HepG2 (cell line): ENCODE results near the gene SLC16A11. TPM values are rescaled to one million over a fixed set of nuclear protein-coding genes. Genes with fewer than 3 reads are reported as not detected.
A peak's percentile ranks its signal among the peaks of the same experiment; 100 is the strongest.

Experiments used
- ATAC-seq: fragments of 200-7000 bp; cut with Tn5 transposase; 3 replicates; pipeline ENCODE4 v1.9.1; 2020; ENCODE audit warnings: mild to moderate bottlenecking, moderate library complexity
- BruUV-seq: library from RNA; stranded (reverse); fragments of 400-500 nt; replicated peaks from 2 replicates; lab custom pipeline; 2021; lab: Mats Ljungman, UMichigan
- CTCF ChIA-PET: fragments of 300-600 bp; formaldehyde crosslinking; extraction: SDS; loops from one replicate; lab custom pipeline; 2021; ENCODE audit warnings: low total read pairs, inconsistent platforms, low intra/inter-chr PET ratio; lab: Yijun Ruan, JAX
- POLR2A ChIA-PET: fragments of 350-600 bp; sonication (Branson Sonifier 250); formaldehyde crosslinking; loops from one replicate; lab custom pipeline; 2020; ENCODE audit warnings: antibody characterized with exemption, inconsistent platforms; lab: Yijun Ruan, JAX
- DNase-seq: peaks from one replicate; pipeline ENCODE4 v3.0.0-alpha.2; 2015; ENCODE audit warnings: low spot score
- FAIRE-seq: peaks from 3 replicates; lab custom pipeline; 2011; peaks lifted over from hg19 to GRCh38; lab: Jason Lieb, UNC
- H2AFZ ChIP-seq: one replicate; pipeline ENCODE4 v1.6.1; 2011; ENCODE audit warnings: low read length, inconsistent platforms
- H3K27ac ChIP-seq: fragments of 300-600 bp; 3 replicates; pipeline ENCODE4 v1.8.0; 2011; ENCODE audit warnings: mixed run types, mild to moderate bottlenecking, mixed read lengths, low read length, inconsistent platforms; ENCODE audit not compliant: insufficient read depth; ENCODE audit errors: extremely low read length
- H3K27me3 ChIP-seq, 2 experiments: fragments of 200-600 bp in 1 of 2; 2 replicates in 1 of 2; 3 replicates in 1 of 2; pipeline versions ENCODE4 v1.6.0 to v1.8.0; 2011; ENCODE audit warnings: low read length in 2 of 2, mild to moderate bottlenecking in 2 of 2, moderate library complexity in 2 of 2, inconsistent platforms in 1 of 2; ENCODE audit not compliant: insufficient read depth in 2 of 2, control insufficient read depth in 1 of 2
- H3K36me3 ChIP-seq, 2 experiments: fragments of 200-600 bp in 1 of 2; replicated peaks in 1 of 2; 2 replicates in 1 of 2; 3 replicates in 1 of 2; pipeline versions ENCODE4 v1.5.1 to v1.8.0; 2011; ENCODE audit warnings: low read length in 2 of 2, inconsistent platforms in 1 of 2; ENCODE audit not compliant: insufficient read depth in 2 of 2, control insufficient read depth in 1 of 2
- H3K4me1 ChIP-seq: 2 replicates; pipeline ENCODE4 v1.5.1; 2012; ENCODE audit warnings: low read length, inconsistent platforms; ENCODE audit not compliant: insufficient read depth
- H3K4me2 ChIP-seq: 2 replicates; pipeline ENCODE4 v1.6.0; 2011; ENCODE audit warnings: low read depth, low read length, inconsistent platforms
- H3K4me3 ChIP-seq, 3 experiments: fragments of 200-600 bp in 1 of 3; sonication (generic), shearing (Covaris generic) in 1 of 3; replicated peaks in 1 of 3; 2 replicates each; pipeline ENCODE4 v1.5.1; 2011 to 2016; ENCODE audit warnings: low read length in 3 of 3, inconsistent platforms in 2 of 3, low read depth in 2 of 3, mild to moderate bottlenecking in 2 of 3, control low read depth in 1 of 3, mixed read lengths in 1 of 3; ENCODE audit not compliant: insufficient read depth in 1 of 3
- H3K79me2 ChIP-seq: one replicate; pipeline ENCODE4 v1.6.1; 2011; ENCODE audit warnings: low read length, inconsistent platforms; ENCODE audit not compliant: insufficient read depth
- H3K9ac ChIP-seq: 2 replicates; pipeline ENCODE4 v1.6.0; 2011; ENCODE audit warnings: mild to moderate bottlenecking, low read depth, low read length, inconsistent platforms; ENCODE audit not compliant: insufficient read depth
- H3K9me3 ChIP-seq: 2 replicates; pipeline ENCODE4 v1.5.1; 2012; ENCODE audit warnings: mild to moderate bottlenecking, low read length
- H4K20me1 ChIP-seq: 2 replicates; pipeline ENCODE4 v1.6.0; 2011; ENCODE audit warnings: inconsistent platforms, mild to moderate bottlenecking, low read length, moderate library complexity; ENCODE audit not compliant: insufficient read depth
- AGO1 ChIP-seq: fragments of 200-400 bp; formaldehyde crosslinking; IDR thresholded peaks from 2 replicates; pipeline ENCODE4 v1.6.1; 2017; ENCODE audit warnings: mild to moderate bottlenecking, low read depth, low read length, moderate library complexity; ENCODE audit not compliant: poor library complexity, severe bottlenecking
- AGO2 ChIP-seq: fragments of 200-400 bp; formaldehyde crosslinking; optimal IDR thresholded peaks from 2 replicates; pipeline ENCODE3; 2017; ENCODE audit warnings: mild to moderate bottlenecking, low read depth, low read length, moderate library complexity
- HNRNPK ChIP-seq: fragments of 200-400 bp; formaldehyde crosslinking; IDR thresholded peaks from 2 replicates; pipeline ENCODE4 v1.6.1; 2018; ENCODE audit warnings: low read length, low read depth, moderate library complexity, mild to moderate bottlenecking; ENCODE audit not compliant: poor library complexity, severe bottlenecking
- ZNF180 ChIP-seq: sonication (generic); formaldehyde crosslinking; IDR thresholded peaks from 2 replicates; pipeline ENCODE4 v1.4.0; 2020; ENCODE audit warnings: low read depth, missing genetic modification reagents, borderline replicate concordance
- ZNF562 ChIP-seq: sonication (generic); formaldehyde crosslinking; IDR thresholded peaks from 2 replicates; pipeline ENCODE4 v1.8.0; 2022; ENCODE audit warnings: missing genetic modification reagents, borderline replicate concordance
- ZNF615 ChIP-seq: sonication (generic); formaldehyde crosslinking; IDR thresholded peaks from 2 replicates; pipeline ENCODE4 v1.5.0; 2020; ENCODE audit warnings: mild to moderate bottlenecking, missing genetic modification reagents, borderline replicate concordance
- ZNF687 ChIP-seq: sonication (generic); formaldehyde crosslinking; IDR thresholded peaks from 2 replicates; pipeline ENCODE4 v1.5.1; 2020; ENCODE audit warnings: mild to moderate bottlenecking, missing genetic modification reagents, moderate library complexity
- ZUFSP ChIP-seq: sonication (generic); formaldehyde crosslinking; IDR thresholded peaks from 2 replicates; pipeline ENCODE4 v1.9.0; 2021; ENCODE audit warnings: missing genetic modification reagents, mild to moderate bottlenecking, borderline replicate concordance
- WGBS: methylation state at CpG from one replicate; pipeline ENCODE4 v1.1.6; 2017; ENCODE audit warnings: low lambda C conversion rate; 5-methylcytosine and 5-hydroxymethylcytosine counted together
- in situ Hi-C: cut with HindIII; loops from 2 replicates; pipeline ENCODE4 v1.10.0; 2017; ENCODE audit warnings: low pct_unique_long_range_greater_than_20kb; ENCODE audit not compliant: extremely low pct_ligation_motif_present
- intact Hi-C: fragments of 100-400 bp; cut with micrococcal nuclease; formaldehyde crosslinking; loops from one replicate; pipeline ENCODE4 v1.10.0; 2022; ENCODE audit not compliant: unreplicated experiment
- polyA plus RNA-seq, 8 experiments: library from polyadenylated mRNA; depleted of rRNA in 3 of 8; stranded (reverse) in 7 of 8; unstranded in 1 of 8; fragments of >200 nt; fragmentation: Illumina TruSeq in 4 of 8; extraction: Trizol in 4 of 8; gene quantifications; 2 replicates each; pipeline versions ENCODE4 v1.2.1 to v1.2.3, GENCODE V29; 2011 to 2016; ENCODE audit warnings: low read depth in 4 of 8, missing spikeins in 1 of 8, mixed read lengths in 1 of 8; ENCODE audit not compliant: insufficient read depth in 1 of 8
- total RNA-seq, 5 experiments: library from RNA; depleted of rRNA; stranded (reverse); fragments of >200 nt; fragmentation: Illumina TruSeq; extraction: Trizol; gene quantifications; 2 replicates each; pipeline ENCODE4 v1.2.3, GENCODE V29; 2016; ENCODE audit warnings: low read depth in 1 of 5

Gene SLC16A11
- total and polyA plus RNA-seq, 2 of the 13 experiments (the other 11 are each of a cell fraction or from before 2014, with no cell fraction given) = not detected

- Histone ChIP-seq H3K9ac (no peak overlapping the region), H3K79me2 (no peaks in the 10 kb centered on the region), H3K27me3 (no peaks in the 10 kb centered on the region; a peak in 1 of 5 replicates), H3K4me3 (no peak overlapping the region), H4K20me1 (no peaks in the 10 kb centered on the region), H3K36me3 (no peaks in the 10 kb centered on the region), H3K27ac (no peak overlapping the region), H2AFZ (no peak overlapping the region), H3K4me2 (no peak overlapping the region), H3K4me1 (peaks cover 49% of the 10 kb centered on the region), H3K9me3 (no peaks in the 10 kb centered on the region)
- no peak for ATAC-seq
- ChIA-PET POLR2A (no interaction called here), CTCF (no interaction called here)
- in situ Hi-C loops (loop anchor here (10.0 kb wide), 1 partner anchor 242 kb away; the partner anchor contains the start of gene SLC2A4), intact Hi-C loops (no loop called here)
- DNase-seq = no peak
- TF ChIP-seq ZUFSP (CRISPR knock-in tag) (no peak), AGO1 (peak; percentile 2), ZNF180 (CRISPR knock-in tag) (no peak), ZNF615 (CRISPR knock-in tag) (no peak)
- no TSS peak for BruUV-seq
- 87% methylated on average over 11 of the region's 21 CpGs for WGBS
- FAIRE-seq = no peak
Observed at GRCh38 chr17:7043182-7043496, 753 bp downstream of the SLC16A11 start.

GRCh38 chr17:7042501-7043181 is 1.3 kb downstream of the SLC16A11 start:
- no peaks in the 10 kb centered on the region; a peak in 1 of 5 replicates for H3K27me3 ChIP-seq
- intact Hi-C loops (no loop called here), in situ Hi-C loops (loop anchor here (10.0 kb wide), 1 partner anchor 242 kb away; the partner anchor contains the start of gene SLC2A4)
- FAIRE-seq (no peak), ATAC-seq (no peak), DNase-seq (no peak)
- H3K9ac ChIP-seq = no peak overlapping the region
- no peaks in the 10 kb centered on the region for H3K9me3 ChIP-seq
- no peak overlapping the region for H2AFZ ChIP-seq
- H3K36me3 ChIP-seq = no peaks in the 10 kb centered on the region
- H3K4me3 ChIP-seq = no peak overlapping the region
- H3K79me2 ChIP-seq = peaks cover 2% of the 10 kb centered on the region
- BruUV-seq = no TSS peak
- no peak overlapping the region for H3K27ac ChIP-seq
- ChIA-PET POLR2A (no interaction called here), CTCF (no interaction called here)
- no peaks in the 10 kb centered on the region for H4K20me1 ChIP-seq
- WGBS = 86% methylated on average over 50 of the region's 53 CpGs
- TF ChIP-seq AGO1 (peak; percentile 89), ZNF687 (CRISPR knock-in tag) (0 out of 2 replicates have a peak, but pooled peaks have one; percentile 7), HNRNPK (peak; percentile 4), ZNF562 (CRISPR knock-in tag) (no peak), AGO2 (peak; percentile 48)
- H3K4me2 ChIP-seq = no peak overlapping the region
- peaks cover 49% of the 10 kb centered on the region for H3K4me1 ChIP-seq
